Measurements from ENCODE around the gene ZNF785. TPM values are rescaled to one million over a fixed set of nuclear protein-coding genes. Genes with fewer than 3 reads are reported as not detected.

ZNF785 gene
- total and polyA plus RNA-seq, 2 experiments from 2014 or later = 4.9 to 7.1 TPM

GRCh38 chr16:30555315-30556124, 30.0 kb downstream of the ZNF785 start:
- peaks cover 3% of the 10 kb centered on the region; the same call in 1 of the 2 replicates for H3K79me2 ChIP-seq (replicated peaks; ENCODE audit: insufficient read depth)
- 0 out of 2 replicates have a peak, but pooled peaks cover 3% of the 10 kb centered on the region for H3K9me2 ChIP-seq (ENCODE audit: insufficient read depth)
- no peak for DNase-seq (ENCODE audit: low spot score)
- no peak overlapping the region for H3K4me2 ChIP-seq
- peaks cover 21% of the 10 kb centered on the region for H3K36me3 Mint-ChIP-seq (ENCODE audit: low read depth)
- no peaks in the 10 kb centered on the region for H4K20me1 ChIP-seq (replicated peaks; ENCODE audit: insufficient read depth)
- TF ChIP-seq EZH2 (IDR thresholded peaks at IDR 0.05; ENCODE audit: low read depth, unreplicated experiment) (no peak), NANOG (IDR thresholded peaks at IDR 0.05; ENCODE audit: borderline replicate concordance) (no peak)
- no peaks in the 10 kb centered on the region; the same call in 2 of the 3 replicates for H3K9me3 Mint-ChIP-seq
- H3K27me3 Mint-ChIP-seq (ENCODE audit: insufficient read depth, low read depth, poor library complexity) = peaks cover 13% of the 10 kb centered on the region
- no peaks in the 10 kb centered on the region; the same call in 1 of the 2 replicates for H3K36me3 ChIP-seq (ENCODE audit: insufficient read depth)
- peaks cover 18% of the 10 kb centered on the region for H3K4me1 Mint-ChIP-seq
- H2AFZ ChIP-seq = no peak overlapping the region
- ATAC-seq = no peak
- H3K27ac Mint-ChIP-seq = peak overlapping the region; percentile 3; the same call in 1 of the 2 replicates
- H3K4me1 ChIP-seq (ENCODE audit: insufficient read depth) = peaks cover 15% of the 10 kb centered on the region
- H3K4me3 ChIP-seq = no peak overlapping the region
- no peaks in the 10 kb centered on the region for H3K27me3 ChIP-seq (ENCODE audit: insufficient read depth)
- H3F3A ChIP-seq (replicated peaks; ENCODE audit: low read depth) = 0 out of 2 replicates have a peak, but pooled peaks cover 15% of the 10 kb centered on the region
- H3K4me3 Mint-ChIP-seq = peak overlapping the region; percentile 54
- H3K27ac ChIP-seq (ENCODE audit: low read depth) = no peak overlapping the region

GRCh38 chr16:30554557-30555314, 30.8 kb downstream of the ZNF785 start:
- TF ChIP-seq STAT1 (IDR thresholded peaks at IDR 0.05; ENCODE audit: unreplicated experiment) = no peak
- no peak for TF ChIP-seq POLR2AphosphoS5 (IDR thresholded peaks at IDR 0.05; ENCODE audit: low read depth)
- ATAC-seq = no peak
- Histone ChIP-seq H3K27me3 (ENCODE audit: insufficient read depth) (no peaks in the 10 kb centered on the region), H3K27ac (ENCODE audit: low read depth) (no peak overlapping the region), H3K9me2 (ENCODE audit: insufficient read depth) (0 out of 2 replicates have a peak, but pooled peaks cover 3% of the 10 kb centered on the region), H2AFZ (no peak overlapping the region), H3K36me3 (ENCODE audit: insufficient read depth) (no peaks in the 10 kb centered on the region; the same call in 1 of the 2 replicates), H3F3A (replicated peaks; ENCODE audit: low read depth) (0 out of 2 replicates have a peak, but pooled peaks cover 14% of the 10 kb centered on the region), H3K4me3 (no peak overlapping the region), H3K4me2 (no peak overlapping the region), H3K79me2 (replicated peaks; ENCODE audit: insufficient read depth) (peaks cover 3% of the 10 kb centered on the region; the same call in 1 of the 2 replicates), H4K20me1 (replicated peaks; ENCODE audit: insufficient read depth) (no peaks in the 10 kb centered on the region), H3K4me1 (ENCODE audit: insufficient read depth) (peaks cover 14% of the 10 kb centered on the region)
- no peak for DNase-seq (ENCODE audit: low spot score)
- peaks cover 18% of the 10 kb centered on the region for H3K4me1 Mint-ChIP-seq
- peaks cover 12% of the 10 kb centered on the region for H3K27me3 Mint-ChIP-seq (ENCODE audit: insufficient read depth, low read depth, poor library complexity)
- no peak overlapping the region for H3K27ac Mint-ChIP-seq
- H3K4me3 Mint-ChIP-seq = no peak overlapping the region
- H3K9me3 Mint-ChIP-seq = no peaks in the 10 kb centered on the region; the same call in 2 of the 3 replicates
- peaks cover 21% of the 10 kb centered on the region for H3K36me3 Mint-ChIP-seq (ENCODE audit: low read depth)

DNA sequence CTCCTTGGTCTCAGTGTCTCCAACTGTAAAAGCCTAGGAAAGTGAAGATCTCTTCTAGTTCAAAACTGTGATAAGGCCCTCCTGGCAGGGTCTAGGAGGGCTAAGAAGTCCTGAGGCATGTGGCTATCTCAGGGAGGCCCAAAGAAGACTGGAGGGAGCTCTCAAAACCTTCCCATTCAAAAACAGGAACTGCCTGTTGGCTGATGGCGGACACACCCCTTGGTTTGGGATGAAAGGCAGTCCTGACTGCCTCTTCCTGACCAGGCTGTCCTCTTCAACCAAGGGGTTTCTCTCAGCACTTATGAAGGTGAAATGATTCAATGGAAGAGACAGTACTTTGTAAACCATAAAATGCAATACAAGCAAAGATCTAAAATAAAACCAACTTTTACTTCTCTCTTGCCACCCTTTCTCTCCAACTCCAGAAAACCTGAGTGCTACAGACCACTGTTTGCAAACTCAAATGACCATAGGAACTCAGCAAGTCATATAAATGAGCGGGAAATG, 32.1 kb downstream of the ZNF785 start:
- no peak overlapping the region for H3K4me3 ChIP-seq
- no peaks in the 10 kb centered on the region; the same call in 1 of the 2 replicates for H3K36me3 ChIP-seq (ENCODE audit: insufficient read depth)
- H3K27me3 ChIP-seq (ENCODE audit: insufficient read depth) = no peaks in the 10 kb centered on the region
- H3K27ac Mint-ChIP-seq = no peak overlapping the region
- H3K4me1 ChIP-seq (ENCODE audit: insufficient read depth) = peaks cover 19% of the 10 kb centered on the region
- H2AFZ ChIP-seq = no peak overlapping the region
- H3K36me3 Mint-ChIP-seq (ENCODE audit: low read depth) = peaks cover 21% of the 10 kb centered on the region
- peaks cover 15% of the 10 kb centered on the region for H3K4me1 Mint-ChIP-seq
- no peak overlapping the region for H3K27ac ChIP-seq (ENCODE audit: low read depth)
- 0 out of 2 replicates have a peak, but pooled peaks cover 3% of the 10 kb centered on the region for H3F3A ChIP-seq (replicated peaks; ENCODE audit: low read depth)
- H3K4me2 ChIP-seq = no peak overlapping the region
- peaks cover 3% of the 10 kb centered on the region; the same call in 1 of the 2 replicates for H3K79me2 ChIP-seq (replicated peaks; ENCODE audit: insufficient read depth)
- peaks cover 2% of the 10 kb centered on the region for H3K27me3 Mint-ChIP-seq (ENCODE audit: insufficient read depth, low read depth, poor library complexity)
- DNase-seq (ENCODE audit: low spot score) = no peak
- no peaks in the 10 kb centered on the region for H4K20me1 ChIP-seq (replicated peaks; ENCODE audit: insufficient read depth)
- H3K4me3 Mint-ChIP-seq = no peak overlapping the region
- ATAC-seq = no peak
- no peaks in the 10 kb centered on the region for H3K9me2 ChIP-seq (ENCODE audit: insufficient read depth)
- H3K9me3 Mint-ChIP-seq = no peaks in the 10 kb centered on the region; the same call in 2 of the 3 replicates
- TF ChIP-seq POLR2AphosphoS5 (IDR thresholded peaks at IDR 0.05; ENCODE audit: low read depth) (no peak), REST (IDR thresholded peaks at IDR 0.05; ENCODE audit: unreplicated experiment) (no peak), STAT1 (IDR thresholded peaks at IDR 0.05; ENCODE audit: unreplicated experiment) (no peak)
- TF ChIP-seq, protein P1, sequence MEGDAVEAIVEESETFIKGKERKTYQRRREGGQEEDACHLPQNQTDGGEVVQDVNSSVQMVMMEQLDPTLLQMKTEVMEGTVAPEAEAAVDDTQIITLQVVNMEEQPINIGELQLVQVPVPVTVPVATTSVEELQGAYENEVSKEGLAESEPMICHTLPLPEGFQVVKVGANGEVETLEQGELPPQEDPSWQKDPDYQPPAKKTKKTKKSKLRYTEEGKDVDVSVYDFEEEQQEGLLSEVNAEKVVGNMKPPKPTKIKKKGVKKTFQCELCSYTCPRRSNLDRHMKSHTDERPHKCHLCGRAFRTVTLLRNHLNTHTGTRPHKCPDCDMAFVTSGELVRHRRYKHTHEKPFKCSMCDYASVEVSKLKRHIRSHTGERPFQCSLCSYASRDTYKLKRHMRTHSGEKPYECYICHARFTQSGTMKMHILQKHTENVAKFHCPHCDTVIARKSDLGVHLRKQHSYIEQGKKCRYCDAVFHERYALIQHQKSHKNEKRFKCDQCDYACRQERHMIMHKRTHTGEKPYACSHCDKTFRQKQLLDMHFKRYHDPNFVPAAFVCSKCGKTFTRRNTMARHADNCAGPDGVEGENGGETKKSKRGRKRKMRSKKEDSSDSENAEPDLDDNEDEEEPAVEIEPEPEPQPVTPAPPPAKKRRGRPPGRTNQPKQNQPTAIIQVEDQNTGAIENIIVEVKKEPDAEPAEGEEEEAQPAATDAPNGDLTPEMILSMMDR (conservative IDR thresholded peaks at IDR 0.05; ENCODE audit: low read depth in 2 of 2) = no peak
